Gastroesophageal sphincter (tissue), 4 donors: ENCODE measurements around the gene CBFA2T2. TPM values are rescaled to one million over a fixed set of nuclear protein-coding genes. Genes with fewer than 3 reads are reported as not detected.
"Not testable (repeated sequence)": the region's sequence is repeated elsewhere in the genome, so short reads cannot be mapped to it uniquely, and the experiment has no call there.

Source experiments
- ATAC-seq: fragments of 150-250 bp; one replicate; pipeline ENCODE4 v1.9.1; 2016; ENCODE audit warnings: mild to moderate bottlenecking, moderate library complexity
- H3K27ac ChIP-seq, 4 donors: fragments of 200-600 bp; sonication (generic) in 3 of 4; 1 replicate in 3 of 4; 2 replicates in 1 of 4; pipeline ENCODE4 v1.5.1; 2016 to 2019
- H3K27me3 ChIP-seq: fragments of 200-600 bp; sonication (generic); one replicate; pipeline ENCODE4 v1.5.1; 2019
- H3K36me3 ChIP-seq, 2 donors: fragments of 200-600 bp; sonication (generic); one replicate each; pipeline ENCODE4 v1.5.1; 2019; ENCODE audit warnings: control low read depth in 1 of 2
- H3K4me1 ChIP-seq, 3 donors: fragments of 200-600 bp; sonication (generic); 1 replicate in 2 of 3; 2 replicates in 1 of 3; pipeline ENCODE4 v1.5.1; 2016 to 2019; ENCODE audit warnings: control low read depth in 2 of 3
- H3K4me3 ChIP-seq, 2 donors: fragments of 200-600 bp; sonication (generic); one replicate each; pipeline ENCODE4 v1.5.1; 2019; ENCODE audit warnings: mild to moderate bottlenecking in 1 of 2, moderate library complexity in 1 of 2
- H3K9me3 ChIP-seq, 3 donors: fragments of 200-600 bp; sonication (generic); one replicate each; pipeline ENCODE4 v1.5.1; 2017 to 2019; ENCODE audit warnings: control low read depth in 2 of 3
- CTCF ChIP-seq, 4 experiments: fragments of 200-600 bp in 2 of 4; fragments of 450-650 bp in 2 of 4; sonication (generic) in 1 of 4; IDR thresholded peaks; one replicate each; pipeline ENCODE4 v1.5.1; 2017 to 2019; ENCODE audit warnings: antibody characterized with exemption in 4 of 4, mild to moderate bottlenecking in 2 of 4, moderate library complexity in 2 of 4
- EP300 ChIP-seq: sonication (generic); formaldehyde crosslinking; IDR thresholded peaks from one replicate; pipeline ENCODE4 v1.6.1; 2017; ENCODE audit warnings: antibody characterized with exemption, mild to moderate bottlenecking
- POLR2A ChIP-seq, 2 donors: fragments of 450-650 bp; IDR thresholded peaks; one replicate each; pipeline ENCODE4 v1.6.1; 2017; ENCODE audit warnings: antibody characterized with exemption in 2 of 2, mild to moderate bottlenecking in 2 of 2, moderate library complexity in 1 of 2
- POLR2AphosphoS5 ChIP-seq: sonication (generic); formaldehyde crosslinking; IDR thresholded peaks from one replicate; pipeline ENCODE4 v1.6.1; 2017; ENCODE audit warnings: antibody characterized with exemption
- WGBS, 2 donors: methylation state at CpG; one replicate each; pipeline ENCODE4 v1.1.5; 2018; ENCODE audit warnings: low coverage in 1 of 2; 5-methylcytosine and 5-hydroxymethylcytosine counted together
- total RNA-seq, 4 donors: library from RNA; depleted of rRNA; stranded (reverse); fragments of >200 nt; gene quantifications; one replicate each; pipeline ENCODE4 v1.1.0, GENCODE V29; 2016

Gene CBFA2T2
- total RNA-seq, 4 donors from 2014 or later: 11.1 to 17.4 (median 14.2) TPM

- ATAC-seq: no peak
- no peak overlapping the region for H3K4me3 ChIP-seq
- H3K27me3 ChIP-seq: no peaks in the 10 kb centered on the region
- WGBS, 2 donors: 90 to 93% methylated on average over 2 to 3 of the region's 5 CpGs
- peaks cover 2 to 53% (median 17%) of the 10 kb centered on the region in 3 donors for H3K4me1 ChIP-seq
- peak overlapping the region in 2 of 4 donors; percentile 28 to 52 for H3K27ac ChIP-seq
- H3K36me3 ChIP-seq: no peaks in the 10 kb centered on the region
- H3K9me3 ChIP-seq: no peaks in the 10 kb centered on the region
- no peak for TF ChIP-seq EP300
- TF ChIP-seq POLR2A (IDR thresholded peaks at IDR 0.05): no peak
- no peak for TF ChIP-seq POLR2AphosphoS5
- TF ChIP-seq CTCF (IDR thresholded peaks at IDR 0.05): no peak
Observed at GRCh38 chr20:33569802-33570391, 80.0 kb downstream of the CBFA2T2 start.

- H3K27me3 ChIP-seq: no peaks in the 10 kb centered on the region
- no peaks in the 10 kb centered on the region for H3K36me3 ChIP-seq
- H3K4me3 ChIP-seq: no peak overlapping the region
- peaks cover 5 to 60% (median 17%) of the 10 kb centered on the region in 3 donors for H3K4me1 ChIP-seq
- 75% methylated on average over 1 of the region's 1 CpG; no CpG with 5 or more reads in 1 of the 2 donors for WGBS, 2 donors
- H3K9me3 ChIP-seq: no peaks in the 10 kb centered on the region
- ATAC-seq: no peak
- no peak for TF ChIP-seq EP300
- no peak for TF ChIP-seq POLR2A (IDR thresholded peaks at IDR 0.05)
- no peak for TF ChIP-seq POLR2AphosphoS5
- no peak for TF ChIP-seq CTCF (IDR thresholded peaks at IDR 0.05)
- peak overlapping the region in 2 of 4 donors; percentile 28 to 29 for H3K27ac ChIP-seq
Observed at GRCh38 chr20:33570743-33571142, 80.8 kb downstream of the CBFA2T2 start.

- not testable (repeated sequence) for H3K27me3 ChIP-seq, H3K27ac ChIP-seq, H3K36me3 ChIP-seq, H3K9me3 ChIP-seq, ATAC-seq, H3K4me3 ChIP-seq
- H3K4me1 ChIP-seq: peaks cover 5 to 60% (median 22%) of the 10 kb centered on the region in 3 donors
- 94 to 100% methylated on average over 1 to 5 of the region's 5 CpGs for WGBS, 2 donors
Observed at GRCh38 chr20:33573268-33573667, 83.4 kb downstream of the CBFA2T2 start.

- WGBS, 2 donors: 51 to 58% methylated on average over 3 of the region's 3 CpGs
- no peaks in the 10 kb centered on the region for H3K36me3 ChIP-seq
- H3K27ac ChIP-seq: no peak overlapping the region
- no peaks in the 10 kb centered on the region for H3K27me3 ChIP-seq
- no peaks in the 10 kb centered on the region for H3K9me3 ChIP-seq
- TF ChIP-seq POLR2AphosphoS5 (no peak), POLR2A (IDR thresholded peaks at IDR 0.05) (no peak), CTCF (IDR thresholded peaks at IDR 0.05) (no peak), EP300 (no peak)
- peaks cover 5 to 48% (median 6%) of the 10 kb centered on the region in 3 donors for H3K4me1 ChIP-seq
- H3K4me3 ChIP-seq: no peak overlapping the region
- ATAC-seq: no peak
Observed at GRCh38 chr20:33575282-33575681, 85.4 kb downstream of the CBFA2T2 start.

GRCh38 chr20:33576432-33577125 lies 86.7 kb downstream of the CBFA2T2 start:
- Histone ChIP-seq H3K4me1 (peaks cover 3 to 42% (median 6%) of the 10 kb centered on the region in 3 donors), H3K36me3 (no peaks in the 10 kb centered on the region), H3K27me3 (no peaks in the 10 kb centered on the region), H3K9me3 (no peaks in the 10 kb centered on the region), H3K4me3 (no peak overlapping the region), H3K27ac (peak overlapping the region in 2 of 4 donors; percentile 14 to 30)
- no peak for TF ChIP-seq POLR2A (IDR thresholded peaks at IDR 0.05)
- no peak for TF ChIP-seq CTCF (IDR thresholded peaks at IDR 0.05)
- no peak for TF ChIP-seq POLR2AphosphoS5
- no peak for TF ChIP-seq EP300
- WGBS, 2 donors: 20 to 35% methylated on average over 1 to 4 of the region's 4 CpGs
- no peak for ATAC-seq
